GM10266 (cell line): ENCODE data around the gene BRD4.

Experiments
- DNase-seq: peaks from one replicate; pipeline ENCODE4 v3.0.0; 2012; ENCODE audit errors: extremely low spot score
- TF ChIP-seq, protein P1 (sequence below): IDR thresholded peaks from 2 replicates; pipeline ENCODE4 v1.5.1; 2012; ENCODE audit warnings: mild to moderate bottlenecking, low read depth; ENCODE audit not compliant: control insufficient read depth, insufficient read depth; ENCODE audit errors: missing control alignments

The BRD4 gene

DNA sequence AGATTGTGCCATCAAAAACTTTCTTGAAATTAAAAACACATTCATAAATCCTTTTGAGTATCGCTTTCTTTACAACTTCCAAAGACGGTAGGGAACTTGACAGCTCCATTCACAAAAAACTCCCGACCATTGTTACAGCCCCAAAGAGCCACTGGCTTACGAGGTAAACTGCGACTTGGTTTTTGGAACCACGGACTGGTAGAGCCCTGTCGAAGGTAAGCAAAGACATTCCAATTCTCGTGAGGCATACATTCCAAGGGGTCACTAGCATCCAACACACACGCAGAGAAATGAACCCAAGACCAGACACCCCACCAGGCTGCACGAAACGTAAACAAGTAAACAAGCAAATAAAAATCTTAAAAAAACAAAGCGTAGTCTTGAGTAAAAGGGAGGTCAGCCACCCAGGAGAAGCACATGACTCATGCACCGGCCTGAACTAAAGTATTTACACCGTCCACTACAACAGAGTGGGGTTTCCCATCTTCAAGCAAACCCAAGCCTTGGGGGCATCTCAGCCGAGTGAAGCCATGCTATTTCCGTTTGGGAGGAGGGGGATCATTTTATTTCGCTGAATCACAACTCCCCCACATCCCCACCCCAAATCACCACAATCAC is 1.4 kb downstream of the BRD4 start:
- peak; percentile 57 for DNase-seq

DNA sequence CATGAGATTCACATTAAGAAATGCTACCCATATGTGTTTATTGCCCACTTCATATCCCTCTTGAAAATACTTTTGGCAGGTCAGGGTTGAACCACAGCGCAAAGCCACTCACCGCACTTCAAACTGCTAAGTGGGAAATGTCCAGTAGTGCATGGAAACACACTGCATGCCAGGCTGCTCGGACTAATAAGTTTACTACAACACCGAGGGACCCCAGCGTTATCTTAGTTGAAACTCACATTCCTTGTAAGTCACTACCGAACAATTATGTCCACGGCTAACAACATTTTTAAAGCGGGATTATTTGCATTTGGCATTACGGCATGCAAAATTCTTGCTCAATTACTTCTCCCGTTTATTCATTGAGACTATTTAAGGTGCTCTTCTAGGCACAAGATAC is 4.0 kb downstream of the BRD4 start:
- no peak for DNase-seq
- TF ChIP-seq, protein P1, sequence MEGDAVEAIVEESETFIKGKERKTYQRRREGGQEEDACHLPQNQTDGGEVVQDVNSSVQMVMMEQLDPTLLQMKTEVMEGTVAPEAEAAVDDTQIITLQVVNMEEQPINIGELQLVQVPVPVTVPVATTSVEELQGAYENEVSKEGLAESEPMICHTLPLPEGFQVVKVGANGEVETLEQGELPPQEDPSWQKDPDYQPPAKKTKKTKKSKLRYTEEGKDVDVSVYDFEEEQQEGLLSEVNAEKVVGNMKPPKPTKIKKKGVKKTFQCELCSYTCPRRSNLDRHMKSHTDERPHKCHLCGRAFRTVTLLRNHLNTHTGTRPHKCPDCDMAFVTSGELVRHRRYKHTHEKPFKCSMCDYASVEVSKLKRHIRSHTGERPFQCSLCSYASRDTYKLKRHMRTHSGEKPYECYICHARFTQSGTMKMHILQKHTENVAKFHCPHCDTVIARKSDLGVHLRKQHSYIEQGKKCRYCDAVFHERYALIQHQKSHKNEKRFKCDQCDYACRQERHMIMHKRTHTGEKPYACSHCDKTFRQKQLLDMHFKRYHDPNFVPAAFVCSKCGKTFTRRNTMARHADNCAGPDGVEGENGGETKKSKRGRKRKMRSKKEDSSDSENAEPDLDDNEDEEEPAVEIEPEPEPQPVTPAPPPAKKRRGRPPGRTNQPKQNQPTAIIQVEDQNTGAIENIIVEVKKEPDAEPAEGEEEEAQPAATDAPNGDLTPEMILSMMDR: no peak

More for the DNA sequence above, 1.4 kb downstream of the BRD4 start:
- TF ChIP-seq, protein P1: no peak

DNA sequence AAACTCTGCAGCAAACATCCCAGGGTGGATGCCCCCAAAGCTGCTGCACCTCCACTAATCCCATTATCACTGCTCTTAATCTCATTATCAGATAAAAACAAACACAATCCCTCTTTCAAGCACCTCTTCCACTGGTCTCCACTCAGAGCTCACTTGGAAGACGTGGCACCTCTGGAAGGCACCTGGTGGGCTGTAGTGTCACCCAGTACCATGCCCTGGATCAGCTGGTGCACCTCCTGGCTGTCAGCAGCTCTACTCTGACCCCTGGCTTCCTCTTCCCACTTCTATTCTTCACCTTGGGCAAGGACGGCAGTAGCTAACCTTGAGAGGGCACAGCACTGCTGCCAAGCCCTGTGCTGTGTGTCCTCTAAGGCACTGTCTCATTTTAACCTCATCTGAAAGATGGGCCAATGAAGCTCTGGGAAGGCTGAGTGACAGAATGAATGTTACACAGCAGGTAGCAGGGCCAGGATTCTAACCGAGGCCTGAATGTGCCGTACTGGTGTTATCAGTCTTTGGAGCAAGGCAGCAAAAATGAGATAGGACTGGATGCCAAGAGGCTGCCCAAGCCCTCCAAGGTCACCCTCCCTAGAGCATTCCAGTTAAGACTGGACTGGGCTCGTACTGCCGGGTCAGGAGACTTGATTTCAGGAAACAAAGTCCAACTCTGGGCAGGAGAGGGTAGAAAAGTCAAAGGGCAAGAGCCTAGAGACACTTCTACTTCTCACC is 7.4 kb downstream of the BRD4 start:
- TF ChIP-seq, protein P1: no peak
- DNase-seq: no peak

DNA sequence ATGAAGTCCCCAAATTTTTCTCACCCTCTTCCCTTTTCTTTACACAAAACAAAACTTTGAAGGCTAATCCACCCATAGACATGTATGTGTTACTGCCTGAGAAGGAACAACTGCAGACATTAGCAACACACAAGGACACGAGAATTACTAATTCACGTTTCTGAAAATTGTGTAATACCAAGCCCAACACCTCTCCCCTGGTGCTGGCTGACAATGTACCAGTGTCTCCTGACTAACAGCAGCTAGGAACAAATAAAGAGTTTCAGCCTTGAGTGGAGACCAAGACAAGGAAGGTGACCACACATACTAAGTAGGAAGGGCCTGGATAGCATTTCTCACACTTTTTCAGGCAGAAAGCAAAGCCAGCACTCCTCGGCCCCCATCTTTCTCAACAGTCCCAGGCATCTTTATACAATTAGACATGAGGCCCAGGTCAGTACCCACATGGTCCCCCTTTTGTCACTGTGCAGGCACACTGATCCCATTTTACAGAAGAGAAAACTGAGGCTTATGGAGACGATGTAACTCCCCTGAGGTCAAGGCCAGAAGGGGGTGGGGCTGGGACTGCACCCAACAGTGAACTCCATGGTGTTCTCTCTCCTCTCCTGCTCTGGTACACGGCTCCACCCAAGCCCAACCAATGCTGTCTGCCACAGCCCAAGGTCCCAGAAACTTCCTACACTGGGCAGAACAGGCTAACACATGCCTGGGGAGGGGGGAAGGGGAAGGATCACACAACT is 8.7 kb downstream of the BRD4 start:
- TF ChIP-seq, protein P1: no peak
- DNase-seq: no peak

DNA sequence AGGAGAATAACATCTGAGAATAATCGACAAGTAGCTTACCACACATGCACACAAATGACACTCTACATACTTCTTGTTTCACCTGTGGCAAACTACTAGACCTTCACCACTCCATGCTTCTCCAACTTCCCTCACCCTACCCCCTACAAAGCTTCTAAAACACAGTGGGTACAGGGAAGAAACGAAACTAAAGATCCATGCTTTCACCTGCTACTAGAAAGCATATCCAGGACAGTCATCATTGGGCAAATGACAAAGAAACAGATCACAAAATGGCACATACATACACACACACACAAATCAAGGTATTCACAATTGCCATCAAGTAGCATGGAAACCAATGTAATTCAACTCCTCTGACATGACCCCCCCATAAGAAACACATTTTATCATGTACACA is 10.6 kb downstream of the BRD4 start:
- DNase-seq: no peak
- TF ChIP-seq, protein P1: no peak

DNA sequence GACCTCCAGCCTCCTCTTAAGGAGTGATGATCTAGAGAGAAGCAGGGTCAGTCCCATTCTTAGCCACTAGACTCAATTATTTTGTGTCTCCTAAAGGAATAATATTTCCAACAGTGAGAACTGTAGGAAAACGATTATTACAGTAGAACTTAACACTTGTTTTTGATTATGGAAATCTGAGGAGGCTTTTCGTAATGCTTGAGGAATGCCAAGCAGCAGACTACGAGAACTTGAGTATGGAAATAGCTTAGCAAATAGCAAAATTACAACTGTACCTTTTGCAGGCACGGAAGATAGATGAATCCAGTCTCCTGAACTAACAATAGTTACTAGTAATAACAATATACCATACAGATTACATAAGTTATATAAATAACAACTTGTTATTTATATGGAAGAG is 12.2 kb downstream of the BRD4 start:
- TF ChIP-seq, protein P1: no peak
- DNase-seq: no peak

DNA sequence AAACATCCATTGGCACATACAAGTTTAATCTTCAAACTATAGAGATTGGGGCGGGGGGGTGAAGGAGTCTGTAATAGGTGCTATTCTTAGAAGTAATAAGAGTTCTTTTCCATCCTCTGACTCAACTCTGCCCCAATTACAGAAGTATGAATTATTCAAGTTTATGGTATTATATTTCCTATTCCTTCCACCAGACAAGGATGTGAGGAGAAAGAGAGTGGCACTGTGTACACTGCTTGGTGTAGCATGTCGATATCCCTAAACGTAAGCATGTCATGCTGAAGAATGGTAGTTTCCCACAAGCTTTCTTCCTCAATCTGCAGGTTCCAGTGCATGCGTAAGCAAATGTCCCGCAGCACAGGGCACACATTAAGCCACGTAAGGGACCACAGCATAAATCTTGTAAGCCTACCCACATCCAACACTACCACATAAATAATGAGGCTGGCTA is 14.1 kb downstream of the BRD4 start:
- no peak for DNase-seq
- TF ChIP-seq, protein P1: no peak
